Measurements from ENCODE around the gene SUSD5. TPM values are rescaled to one million over a fixed set of nuclear protein-coding genes. Genes with fewer than 3 reads are reported as not detected.

Gene SUSD5
- total RNA-seq, 6 experiments from 2014 or later: 0.33 to 0.74 (median 0.43) TPM

GRCh38 chr3:33146791-33147445 is 71.7 kb downstream of the SUSD5 start:
- no peak for DNase-seq

GRCh38 chr3:33145901-33146580 is 72.6 kb downstream of the SUSD5 start:
- no peaks in the 10 kb centered on the region for H3K9me3 Mint-ChIP-seq
- H3K27ac Mint-ChIP-seq: no peak overlapping the region
- peaks cover 2% of the 10 kb centered on the region for H3K27me3 Mint-ChIP-seq (ENCODE audit: insufficient read depth)
- H3K4me1 Mint-ChIP-seq (ENCODE audit: low read depth): peaks cover 6% of the 10 kb centered on the region
- no peak for TF ChIP-seq CTCF (IDR thresholded peaks at IDR 0.05)
- H3K4me3 Mint-ChIP-seq: no peak overlapping the region
- H3K36me3 Mint-ChIP-seq (ENCODE audit: low read depth): peaks cover 36% of the 10 kb centered on the region
- DNase-seq: no peak

More at GRCh38 chr3:33146791-33147445, 71.7 kb downstream of the SUSD5 start:
- peak; percentile 21 for TF ChIP-seq CTCF (IDR thresholded peaks at IDR 0.05)
- H3K27ac Mint-ChIP-seq: no peak overlapping the region
- peaks cover 27% of the 10 kb centered on the region for H3K36me3 Mint-ChIP-seq (ENCODE audit: low read depth)
- no peaks in the 10 kb centered on the region for H3K9me3 Mint-ChIP-seq
- H3K4me1 Mint-ChIP-seq (ENCODE audit: low read depth): peaks cover 6% of the 10 kb centered on the region; the same call in 1 of the 2 replicates
- H3K27me3 Mint-ChIP-seq (ENCODE audit: insufficient read depth): peaks cover 2% of the 10 kb centered on the region
- no peak overlapping the region for H3K4me3 Mint-ChIP-seq

GRCh38 chr3:33145221-33145900 is 73.2 kb downstream of the SUSD5 start:
- Mint-ChIP-seq H3K9me3 (no peaks in the 10 kb centered on the region), H3K4me1 (ENCODE audit: low read depth) (peaks cover 11% of the 10 kb centered on the region), H3K4me3 (no peak overlapping the region), H3K27me3 (ENCODE audit: insufficient read depth) (peaks cover 2% of the 10 kb centered on the region), H3K27ac (no peak overlapping the region), H3K36me3 (ENCODE audit: low read depth) (peaks cover 42% of the 10 kb centered on the region)
- no peak for TF ChIP-seq CTCF (IDR thresholded peaks at IDR 0.05)
- no peak for DNase-seq

GRCh38 chr3:33144433-33144832 is 74.2 kb downstream of the SUSD5 start:
- DNase-seq: no peak
- peak; percentile 71 for TF ChIP-seq CTCF (IDR thresholded peaks at IDR 0.05)
- Mint-ChIP-seq H3K4me1 (ENCODE audit: low read depth) (peaks cover 12% of the 10 kb centered on the region), H3K27ac (no peak overlapping the region), H3K36me3 (ENCODE audit: low read depth) (peaks cover 42% of the 10 kb centered on the region), H3K4me3 (no peak overlapping the region), H3K9me3 (no peaks in the 10 kb centered on the region), H3K27me3 (ENCODE audit: insufficient read depth) (peaks cover 2% of the 10 kb centered on the region)

- Mint-ChIP-seq H3K9me3 (no peaks in the 10 kb centered on the region), H3K27ac (no peak overlapping the region), H3K27me3 (ENCODE audit: insufficient read depth) (peaks cover 2% of the 10 kb centered on the region), H3K4me3 (no peak overlapping the region), H3K36me3 (ENCODE audit: low read depth) (peaks cover 54% of the 10 kb centered on the region), H3K4me1 (ENCODE audit: low read depth) (peaks cover 6% of the 10 kb centered on the region; the same call in 1 of the 2 replicates)
- no peak for DNase-seq
- TF ChIP-seq CTCF (IDR thresholded peaks at IDR 0.05): no peak
These were observed 77.6 kb downstream of the SUSD5 start for GRCh38 chr3:33141006-33141405.

Data from HFFc6 (cell line).